IPS DF 4.7 (cell line): ENCODE data around the gene HADH.
"Not testable (repeated sequence)": the region's sequence is repeated elsewhere in the genome, so short reads cannot be mapped to it uniquely, and the experiment has no call there.

ENCODE experiments used
- DNase-seq: peaks from one replicate; pipeline ENCODE4 v3.0.0-alpha.2; 2013; ENCODE audit warnings: low spot score; ENCODE audit errors: extremely low read depth

The HADH gene

DNA sequence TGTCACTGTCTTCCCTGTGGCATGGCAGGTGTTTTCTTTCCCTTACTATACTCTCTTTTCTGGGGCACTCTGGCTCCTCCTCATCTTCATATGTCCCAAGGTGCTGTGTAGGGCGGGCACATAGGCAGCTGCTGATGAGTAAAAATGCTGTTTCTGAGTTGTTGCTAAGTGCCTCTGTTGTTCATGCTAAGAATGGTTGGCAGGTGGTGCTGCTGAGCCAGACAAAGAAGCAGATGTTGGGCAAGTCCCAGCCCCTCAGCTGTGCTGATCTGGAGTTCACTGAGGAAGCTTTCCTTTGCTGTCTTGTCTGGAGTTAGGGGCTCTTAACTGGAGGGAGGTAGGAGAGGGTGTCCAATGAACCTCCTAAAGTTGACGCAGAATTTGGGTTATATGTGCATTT, 40.6 kb downstream of the HADH start:
- DNase-seq: peak; percentile 9

DNA sequence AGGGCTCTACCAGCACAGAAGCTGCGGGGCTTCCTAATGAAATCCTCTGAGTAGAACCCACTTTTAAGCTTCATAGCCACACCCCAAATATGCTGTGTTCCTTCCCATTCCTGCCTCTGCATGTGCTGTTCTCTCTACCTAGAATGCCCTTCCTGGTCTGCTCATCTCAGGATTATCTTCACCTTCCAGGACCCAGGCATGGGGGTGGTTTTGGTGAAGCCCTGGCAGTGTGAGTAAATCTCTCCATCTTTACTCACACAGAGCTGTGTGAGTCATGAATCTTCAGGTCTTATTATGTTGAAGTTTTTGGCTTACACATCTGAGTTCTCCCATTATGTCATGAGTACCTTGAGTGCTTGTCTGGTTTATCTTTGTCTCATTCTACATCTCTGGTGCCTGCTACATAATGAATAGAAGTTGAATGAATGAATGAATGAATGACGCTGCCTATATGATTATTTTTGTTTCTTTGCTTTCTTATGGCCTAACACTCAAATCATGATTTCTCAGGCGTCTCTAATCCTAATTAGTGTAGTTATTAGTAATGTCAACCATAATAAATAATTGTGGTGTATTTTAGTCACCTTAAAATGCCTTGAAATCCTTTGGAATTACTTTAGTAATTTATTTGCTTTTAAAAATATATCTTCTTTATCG, 41.9 kb downstream of the HADH start:
- no peak for DNase-seq

DNA sequence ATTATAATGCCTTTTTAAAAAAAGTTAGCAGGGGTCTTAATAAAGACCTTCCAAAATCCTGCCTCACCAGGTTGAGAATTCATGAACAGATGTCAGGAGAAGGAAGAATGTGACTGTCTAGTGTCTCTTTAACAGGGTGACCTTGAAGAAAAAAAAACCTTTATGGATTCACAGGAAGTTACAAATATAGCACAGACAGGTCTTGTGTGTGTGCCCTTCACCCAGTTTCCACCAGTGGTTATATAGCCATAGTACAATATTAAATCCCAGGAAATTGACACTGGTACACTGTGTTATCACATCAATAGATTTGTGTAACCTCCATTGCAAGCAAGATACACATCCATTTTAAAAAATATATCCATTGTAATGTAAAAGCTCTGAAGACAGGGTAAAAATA, 43.7 kb downstream of the HADH start:
- DNase-seq: no peak

DNA sequence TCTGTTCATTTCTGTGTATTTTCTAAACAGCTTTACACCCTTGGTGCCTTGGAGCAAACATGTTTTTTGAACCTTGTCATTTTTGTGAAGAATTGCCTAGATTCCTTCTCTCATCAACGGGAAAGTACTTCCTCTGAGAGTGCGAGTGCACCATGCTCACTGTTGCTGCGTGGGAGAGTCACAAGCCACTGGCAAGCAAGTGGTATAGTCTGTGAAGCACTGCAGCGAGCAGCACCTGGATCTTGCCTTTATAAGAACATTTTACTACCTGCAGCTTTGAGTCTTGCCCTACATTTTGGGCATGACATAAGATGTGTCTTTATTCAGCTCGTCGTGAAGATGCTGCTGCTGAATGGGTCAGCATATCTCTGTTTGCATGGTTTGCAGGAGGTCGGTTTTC, 44.9 kb downstream of the HADH start:
- no peak for DNase-seq

DNA sequence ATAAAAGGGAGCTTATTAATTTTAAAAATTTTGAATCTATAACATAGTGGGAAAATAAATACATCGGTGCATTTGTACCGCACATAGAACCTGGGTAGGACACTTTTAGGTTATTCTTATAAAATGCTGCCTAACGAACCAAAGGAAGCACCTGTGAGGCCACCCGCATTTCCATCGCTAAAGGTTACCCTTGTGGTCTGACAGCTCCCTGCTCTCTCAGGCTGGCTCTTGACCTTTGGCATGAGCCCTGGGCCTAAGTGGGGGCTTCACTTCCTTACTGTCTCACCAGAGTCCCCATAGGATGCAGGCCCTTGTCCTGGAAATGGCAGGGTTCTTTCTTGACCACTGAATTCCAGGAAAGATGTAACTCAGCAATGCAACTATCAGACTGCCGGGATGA, 46.0 kb downstream of the HADH start:
- DNase-seq: no peak

DNA sequence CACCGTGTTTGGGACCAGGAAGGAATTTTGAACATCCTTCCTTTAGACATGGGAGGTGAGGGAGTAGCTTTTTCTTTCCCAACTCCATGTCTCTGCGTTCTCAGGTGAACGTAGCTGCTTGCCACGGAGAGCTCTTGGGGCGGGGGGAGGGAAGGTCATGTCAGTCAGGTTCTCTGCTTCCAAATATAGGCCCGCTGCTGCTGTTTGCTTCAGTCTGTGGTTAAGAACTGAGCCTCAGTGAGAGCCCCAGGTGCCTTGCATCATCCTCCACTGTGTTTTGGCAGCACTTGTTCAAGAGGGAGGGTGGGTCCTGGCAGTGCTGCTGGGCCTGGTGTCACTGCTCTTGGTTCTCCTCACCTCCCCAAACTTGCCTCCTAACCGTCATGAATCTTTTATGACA, 46.5 kb downstream of the HADH start:
- no peak for DNase-seq

DNA sequence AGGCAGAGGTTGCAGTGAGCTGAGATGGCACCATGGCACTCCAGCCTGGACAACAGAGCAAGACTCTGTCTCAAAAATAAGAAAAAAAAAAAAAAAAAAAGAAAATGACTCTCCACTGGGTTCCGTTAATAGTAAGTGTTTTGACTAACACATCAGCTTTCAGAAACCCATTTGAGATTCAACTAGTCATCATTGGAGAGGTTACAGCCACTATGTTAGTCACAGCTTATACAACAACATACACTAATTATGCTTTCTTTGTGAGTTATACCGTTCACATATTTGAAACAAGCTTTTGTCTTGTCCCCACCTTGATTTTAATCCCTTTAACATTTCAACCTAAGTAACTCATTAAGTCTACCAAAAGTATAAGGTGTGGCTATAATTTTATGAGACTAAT, 48.2 kb downstream of the HADH start:
- DNase-seq: no peak

DNA sequence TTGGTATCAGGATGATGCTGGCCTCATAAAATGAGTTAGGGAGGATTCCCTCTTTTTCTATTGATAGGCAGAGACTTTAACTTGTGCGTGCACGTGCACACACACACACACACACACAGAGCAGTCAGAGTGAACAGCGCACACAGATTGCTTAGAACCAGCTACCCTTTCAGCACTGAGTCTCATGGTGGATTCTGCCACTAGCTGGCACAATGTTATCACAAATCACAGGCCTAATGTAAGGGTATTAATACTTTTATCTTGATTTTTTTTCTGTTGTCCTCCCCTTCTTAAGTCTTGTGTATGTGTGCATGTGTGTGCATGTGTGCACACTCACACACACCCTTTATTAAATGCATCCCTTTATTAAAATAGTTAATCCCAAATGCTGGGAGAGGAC, 53.2 kb downstream of the HADH start:
- DNase-seq: no peak

DNA sequence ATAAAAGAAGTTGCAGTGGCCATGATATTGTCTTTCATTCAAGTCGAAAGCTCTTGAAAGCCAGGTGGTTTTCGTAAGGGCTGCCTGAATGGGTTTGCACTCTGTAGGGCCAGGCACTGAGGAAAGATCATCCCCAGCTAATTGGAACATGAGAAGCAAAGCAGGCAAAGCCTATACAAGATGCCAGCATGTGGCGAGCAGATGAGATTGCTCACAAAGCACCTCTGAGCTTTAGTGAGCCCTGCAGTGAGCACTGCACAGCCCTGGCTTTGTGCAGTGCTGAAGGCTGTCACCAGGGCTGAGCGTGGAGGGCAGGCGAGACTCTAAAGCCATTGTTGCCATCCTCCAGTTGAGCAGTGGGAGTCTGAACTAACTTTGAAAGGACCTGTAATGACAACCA, 53.8 kb downstream of the HADH start:
- DNase-seq: no peak

DNA sequence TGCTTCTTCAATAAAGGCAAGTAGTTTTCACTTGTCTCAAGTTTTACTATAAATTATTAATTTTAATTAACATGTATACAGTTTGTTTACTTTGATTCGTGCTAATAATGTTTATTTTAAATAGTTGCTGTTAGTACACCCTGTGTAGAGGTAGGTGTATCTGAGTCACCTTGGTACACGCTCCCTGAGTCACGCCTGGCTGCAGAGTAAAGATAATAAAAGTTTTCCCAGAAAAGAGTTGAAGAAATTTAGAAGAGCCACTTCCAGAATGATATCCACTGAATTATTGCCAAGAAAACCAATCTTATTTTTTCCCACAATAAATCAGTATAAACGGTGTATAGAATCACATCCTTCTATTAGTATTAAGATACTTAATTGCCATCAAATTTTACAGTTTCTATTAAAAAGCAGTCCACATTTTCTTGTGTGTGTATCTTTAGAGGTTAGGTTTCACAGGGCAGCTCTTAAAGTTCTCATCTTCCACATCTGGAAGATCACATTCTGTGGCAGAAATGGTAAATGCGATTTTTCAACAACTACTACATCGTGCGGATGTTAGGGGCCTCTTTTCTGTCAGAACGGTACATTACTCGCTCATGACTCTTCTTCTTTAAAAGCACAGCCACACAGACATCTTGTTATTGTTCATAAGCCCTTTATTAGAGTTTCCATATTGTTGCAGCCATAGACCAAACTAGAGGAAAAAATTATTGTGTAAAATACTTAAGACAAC, 55.4 kb downstream of the HADH start:
- no peak for DNase-seq

DNA sequence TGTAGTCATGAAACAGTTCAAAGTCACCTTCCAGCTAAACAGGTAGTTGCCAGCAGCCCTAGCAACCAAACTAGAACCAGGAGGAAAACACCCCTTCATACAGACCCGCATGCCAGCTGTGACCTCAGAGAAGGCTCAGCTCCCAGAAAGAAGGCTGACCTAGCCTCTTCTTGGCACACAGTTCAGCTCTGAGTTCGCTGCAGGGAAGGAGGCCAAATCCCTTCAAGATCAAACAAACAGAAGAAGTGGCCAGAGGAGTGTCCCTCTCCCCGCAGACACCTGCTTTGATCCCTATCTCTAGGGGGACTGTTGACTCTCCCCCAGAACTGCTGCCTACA, 56.0 kb downstream of the HADH start:
- DNase-seq: no peak

DNA sequence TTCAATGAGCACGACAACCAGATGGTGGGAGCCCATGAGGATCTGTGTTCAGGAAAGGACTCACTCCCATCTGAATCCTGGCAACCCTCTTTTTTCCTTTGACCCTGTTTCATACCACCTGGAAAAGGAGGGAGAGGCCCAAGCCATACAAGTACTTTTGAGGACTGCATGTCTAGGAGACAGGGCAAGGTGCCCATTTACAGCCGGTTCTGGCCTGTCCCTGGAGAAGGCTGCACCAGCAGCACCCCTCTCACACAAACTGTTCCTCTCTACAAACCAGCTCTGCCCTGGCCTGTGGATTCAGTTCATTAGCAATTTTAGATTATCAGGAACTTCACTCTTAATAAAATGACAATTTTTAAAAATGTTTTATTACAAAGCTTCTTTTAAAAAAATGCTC, 57.5 kb downstream of the HADH start:
- no peak for DNase-seq

DNA sequence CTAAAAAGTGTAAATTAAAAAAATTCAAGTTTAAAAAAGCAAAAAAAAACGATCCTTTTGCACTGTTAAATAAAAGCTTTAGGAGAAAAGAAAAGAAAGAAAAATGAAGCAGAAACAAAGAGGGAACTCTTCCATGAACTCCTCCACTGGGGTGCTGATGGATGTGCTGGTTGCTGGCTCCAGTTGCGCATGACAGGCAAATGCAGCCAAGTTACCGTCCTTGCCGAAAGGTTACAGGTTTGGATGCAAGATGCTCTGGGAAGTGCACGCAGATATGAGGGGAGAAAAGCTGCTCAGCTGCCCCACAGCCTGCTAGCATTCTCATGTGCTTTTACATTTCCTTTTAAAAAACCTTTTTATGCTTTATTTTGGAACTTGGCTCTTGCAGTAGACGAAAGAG, 58.5 kb downstream of the HADH start:
- no peak for DNase-seq

DNA sequence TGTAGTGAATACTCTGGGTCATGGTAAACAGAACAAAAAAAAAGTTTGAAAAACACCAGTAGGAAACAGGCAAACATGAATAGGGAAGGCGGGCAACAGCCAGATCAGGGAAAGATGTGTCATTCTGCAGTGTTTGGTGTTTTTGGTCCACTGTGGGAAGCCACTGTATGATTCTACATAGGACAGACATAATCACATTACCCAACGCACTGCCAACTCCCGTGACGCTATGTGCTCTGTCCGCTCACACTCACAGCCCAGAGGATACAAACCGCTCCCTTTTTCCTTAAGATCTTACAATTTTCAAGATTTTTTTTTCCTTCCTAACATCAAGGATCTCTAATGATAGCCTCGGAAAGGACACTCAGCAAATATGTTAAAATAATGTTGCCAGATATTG, 59.3 kb downstream of the HADH start:
- no peak for DNase-seq

DNA sequence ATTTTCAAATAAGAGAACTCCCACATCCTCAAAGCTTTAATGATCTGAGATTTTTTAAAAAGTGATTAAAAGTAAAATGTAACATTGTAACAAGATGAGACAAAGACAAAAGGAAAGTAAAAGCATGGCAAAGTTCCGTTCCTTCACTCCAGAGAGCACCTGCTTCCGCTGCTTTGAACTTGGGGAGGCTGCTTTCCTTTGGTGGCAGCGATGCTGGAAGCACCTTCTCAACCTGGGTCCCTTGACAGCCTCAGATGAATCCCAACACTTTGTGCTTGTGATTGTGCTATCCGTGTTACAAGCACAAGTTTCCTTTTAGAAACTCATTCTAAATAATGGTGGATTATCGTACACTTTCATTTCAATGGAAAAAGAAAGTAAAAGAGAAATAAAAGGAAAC, 59.7 kb downstream of the HADH start:
- no peak for DNase-seq

DNA sequence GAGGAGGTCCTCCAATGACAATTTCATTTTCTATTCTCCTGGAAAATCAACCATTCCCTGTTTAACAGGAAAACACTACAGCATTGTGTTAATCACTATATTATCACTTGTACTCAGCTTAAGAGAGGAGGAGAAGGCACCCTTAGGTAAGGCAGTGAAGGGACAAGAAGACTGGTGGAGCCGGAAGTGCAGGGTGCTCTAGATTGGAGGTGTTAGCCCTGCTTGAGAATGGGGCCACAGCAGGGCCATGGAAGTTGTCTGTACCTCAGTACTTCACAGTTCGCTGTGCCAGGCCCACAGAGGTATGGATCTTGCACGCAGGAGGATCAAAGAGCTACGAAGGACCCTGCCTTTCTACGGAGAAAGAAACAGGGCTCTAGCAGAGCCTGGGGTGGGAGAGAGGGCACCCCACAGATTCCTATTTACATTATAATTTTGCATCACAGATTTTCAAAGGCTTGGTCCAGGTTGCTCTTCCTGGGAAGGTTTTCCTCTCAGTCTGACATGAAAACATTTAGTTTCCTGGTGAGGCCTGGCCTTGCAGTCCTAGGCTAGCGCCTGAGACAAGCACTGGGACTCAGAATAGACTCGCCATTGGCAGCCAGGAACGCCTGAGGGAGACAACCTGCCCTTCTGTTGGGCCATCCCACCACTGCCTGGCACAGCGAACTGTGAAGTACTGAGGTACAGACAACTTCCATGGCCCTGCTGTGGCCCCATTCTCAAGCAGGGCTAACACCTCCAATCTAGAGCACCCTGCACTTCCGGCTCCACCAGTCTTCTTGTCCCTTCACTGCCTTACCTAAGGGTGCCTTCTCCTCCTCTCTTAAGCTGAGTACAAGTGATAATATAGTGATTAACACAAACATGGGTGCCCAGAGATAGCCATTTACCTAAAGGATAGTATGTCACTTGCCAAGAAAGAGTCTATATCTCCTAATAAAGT, 60.8 kb downstream of the HADH start:
- not testable (repeated sequence) for DNase-seq

DNA sequence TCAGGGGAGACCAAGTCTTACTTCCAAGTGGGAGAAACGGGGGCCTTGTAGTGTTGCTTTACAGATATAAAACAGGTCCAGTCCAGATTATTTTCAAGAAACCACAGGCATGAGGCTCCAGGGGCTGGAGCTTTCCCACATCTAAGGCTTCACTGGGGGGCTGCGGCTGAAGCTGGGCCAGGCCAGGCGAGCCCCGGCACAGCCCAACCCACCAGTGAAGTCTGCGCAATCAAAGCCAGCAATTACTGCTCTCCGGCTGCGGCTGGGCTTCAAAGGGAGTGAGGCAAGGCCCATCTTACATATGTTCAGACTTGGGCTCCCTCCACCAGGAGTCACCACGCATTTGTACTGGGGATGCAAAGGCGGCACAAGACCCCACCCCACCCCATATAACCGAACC, 61.7 kb downstream of the HADH start:
- DNase-seq: no peak

DNA sequence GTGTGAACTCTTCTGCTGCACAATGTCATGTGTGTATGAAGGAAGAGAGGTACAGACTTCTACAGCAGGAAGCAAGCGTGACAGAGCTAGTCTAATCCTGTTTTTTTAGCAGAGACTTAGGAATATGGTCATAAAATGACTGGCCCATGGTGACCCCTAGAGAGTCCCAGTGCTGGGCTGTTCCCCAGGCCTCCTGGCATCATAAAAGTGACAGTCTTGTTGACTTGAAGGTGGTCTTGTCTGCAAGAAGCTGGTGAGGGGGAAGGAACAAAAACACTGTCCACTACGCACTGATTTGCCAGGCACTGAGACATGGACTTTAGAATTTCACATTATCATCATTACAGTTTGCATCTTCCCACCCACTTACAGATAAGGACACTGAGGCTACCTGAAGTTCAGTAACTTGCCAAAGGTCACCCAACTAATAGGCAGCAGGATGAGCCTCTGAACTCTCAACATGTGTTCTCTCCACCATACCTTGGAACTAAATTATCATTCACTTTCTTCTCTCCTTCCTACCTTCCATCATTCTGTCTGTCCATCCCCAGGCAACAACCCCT, 63.0 kb downstream of the HADH start:
- no peak for DNase-seq

DNA sequence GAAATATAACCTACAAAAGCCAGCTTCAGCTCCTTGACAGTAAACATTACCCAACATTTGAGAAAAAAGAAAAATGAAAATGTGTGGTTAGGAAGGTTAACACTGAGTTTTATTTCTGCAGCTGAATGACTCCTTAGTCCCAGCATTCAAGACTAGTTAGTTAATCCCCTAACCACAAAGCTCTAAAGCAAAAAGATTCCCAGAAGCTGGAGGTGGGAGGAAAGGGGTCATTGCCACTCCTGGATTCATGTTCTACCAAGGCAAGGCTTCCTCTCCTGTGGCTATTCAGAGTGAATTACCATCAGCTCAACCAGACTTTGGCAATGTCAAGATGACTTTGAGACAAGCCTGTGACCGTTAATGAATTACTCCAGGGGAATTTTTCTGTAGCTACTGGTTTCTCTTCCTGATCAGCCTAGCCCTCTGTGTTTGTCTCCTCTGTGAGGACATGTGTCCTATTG, 63.6 kb downstream of the HADH start:
- DNase-seq: no peak

DNA sequence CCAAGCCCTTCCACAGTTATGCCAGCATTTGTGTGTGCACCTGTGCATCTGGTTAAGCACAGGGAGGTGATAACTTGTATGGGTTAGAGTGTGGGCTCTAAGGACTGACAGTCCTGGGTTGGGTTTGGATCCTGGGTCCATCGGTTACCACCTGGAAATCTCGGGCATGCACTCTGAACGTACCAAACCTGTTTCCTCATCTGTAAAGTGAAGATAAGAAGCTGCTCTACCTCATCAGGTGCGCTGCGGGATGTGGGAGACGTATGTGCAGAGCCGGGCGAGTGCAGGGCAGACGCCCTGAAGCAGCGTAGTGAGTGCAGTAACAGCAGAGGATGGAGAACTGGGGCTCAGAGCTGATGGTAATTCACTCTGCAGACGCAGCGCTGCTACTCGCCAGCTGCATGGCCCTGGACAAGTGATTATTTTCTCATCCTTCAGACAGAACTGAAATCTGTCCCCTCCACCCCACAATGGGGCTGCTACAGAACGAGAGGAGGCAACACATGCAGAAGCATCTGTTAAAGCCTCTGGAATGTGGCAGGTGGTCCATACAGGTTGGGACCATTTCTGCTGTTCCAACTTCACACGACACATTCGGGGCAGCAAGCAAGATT, 64.4 kb downstream of the HADH start:
- no peak for DNase-seq

DNA sequence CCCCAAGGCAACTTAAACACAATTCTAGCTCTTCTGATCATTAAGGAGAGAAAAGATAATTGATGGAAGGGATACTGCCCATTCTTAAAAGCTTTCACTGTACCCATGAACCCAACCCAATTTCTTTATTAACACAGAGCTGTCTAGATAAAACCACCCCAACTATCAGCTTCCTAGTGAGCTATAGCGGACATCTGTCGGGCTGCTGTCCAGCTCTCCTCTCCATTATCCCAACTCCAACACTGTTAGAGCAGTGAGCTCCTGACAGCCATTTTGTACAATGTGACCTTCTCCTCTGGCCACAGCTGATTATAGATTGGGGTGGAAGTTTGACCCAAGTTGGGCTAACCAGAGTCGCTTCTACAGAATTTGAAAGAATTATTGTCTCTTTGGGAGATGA, 66.1 kb downstream of the HADH start:
- DNase-seq: no peak

DNA sequence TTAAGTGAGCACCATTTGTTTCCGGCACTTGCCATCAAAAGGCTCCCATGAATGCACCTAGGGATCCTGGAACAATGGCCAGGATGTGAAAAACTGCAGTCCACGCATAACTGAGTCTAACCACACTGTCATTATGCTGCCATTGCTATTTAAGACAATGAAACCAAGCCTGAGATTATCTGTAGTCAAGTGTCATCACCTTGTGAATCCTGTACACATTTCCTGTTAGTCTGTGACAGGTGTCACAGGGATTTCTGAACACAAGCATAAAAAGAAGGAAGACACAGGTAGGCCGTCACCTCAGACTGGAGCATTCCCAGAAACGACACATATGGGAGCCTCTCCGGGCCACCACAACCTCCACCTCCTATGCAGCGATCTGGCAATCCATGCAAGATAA, 66.7 kb downstream of the HADH start:
- DNase-seq: no peak
